GM12872 (cell line): ENCODE measurements around the gene SIX4.

Experiments used
- TF ChIP-seq, protein P1 (sequence below): IDR thresholded peaks from 3 replicates; pipeline ENCODE4 v1.5.1; 2011; ENCODE audit warnings: low read depth, mild to moderate bottlenecking, low read length, moderate library complexity; ENCODE audit not compliant: insufficient read depth

The SIX4 gene

DNA sequence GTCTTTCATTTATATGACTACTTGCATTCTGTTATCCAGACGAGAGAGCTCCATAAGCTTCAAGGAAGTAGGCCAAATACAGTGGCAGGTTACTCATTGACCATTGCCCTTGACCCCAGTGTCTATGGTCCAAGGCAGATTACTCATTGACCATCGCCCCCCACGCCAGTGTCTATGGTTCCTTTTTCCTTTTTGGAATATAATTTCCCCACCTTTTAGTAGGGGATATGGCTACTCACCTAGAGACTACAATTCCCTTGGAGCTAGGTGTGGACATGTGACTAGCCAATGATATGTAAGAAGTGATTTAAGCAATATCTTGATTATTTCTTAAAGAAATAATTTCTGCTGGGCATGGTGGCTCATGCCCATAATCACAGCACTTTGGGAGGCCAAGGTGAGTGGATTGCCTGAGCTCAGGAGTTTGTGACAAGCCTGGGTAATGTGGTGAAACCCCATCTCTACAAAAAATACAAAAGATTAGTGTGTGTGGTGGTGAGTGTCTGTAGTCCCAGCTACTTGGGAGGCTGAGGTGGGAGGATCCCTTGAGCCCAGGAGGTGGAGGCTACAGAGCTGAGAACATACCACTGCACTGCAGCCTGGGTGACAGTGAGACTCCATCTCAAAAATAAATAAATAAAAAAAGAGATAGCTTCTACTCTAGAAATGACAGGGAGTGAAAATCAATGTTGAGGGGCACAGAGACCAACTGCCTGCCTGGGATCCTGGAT is 32.6 kb downstream of the SIX4 start:
- TF ChIP-seq, protein P1, sequence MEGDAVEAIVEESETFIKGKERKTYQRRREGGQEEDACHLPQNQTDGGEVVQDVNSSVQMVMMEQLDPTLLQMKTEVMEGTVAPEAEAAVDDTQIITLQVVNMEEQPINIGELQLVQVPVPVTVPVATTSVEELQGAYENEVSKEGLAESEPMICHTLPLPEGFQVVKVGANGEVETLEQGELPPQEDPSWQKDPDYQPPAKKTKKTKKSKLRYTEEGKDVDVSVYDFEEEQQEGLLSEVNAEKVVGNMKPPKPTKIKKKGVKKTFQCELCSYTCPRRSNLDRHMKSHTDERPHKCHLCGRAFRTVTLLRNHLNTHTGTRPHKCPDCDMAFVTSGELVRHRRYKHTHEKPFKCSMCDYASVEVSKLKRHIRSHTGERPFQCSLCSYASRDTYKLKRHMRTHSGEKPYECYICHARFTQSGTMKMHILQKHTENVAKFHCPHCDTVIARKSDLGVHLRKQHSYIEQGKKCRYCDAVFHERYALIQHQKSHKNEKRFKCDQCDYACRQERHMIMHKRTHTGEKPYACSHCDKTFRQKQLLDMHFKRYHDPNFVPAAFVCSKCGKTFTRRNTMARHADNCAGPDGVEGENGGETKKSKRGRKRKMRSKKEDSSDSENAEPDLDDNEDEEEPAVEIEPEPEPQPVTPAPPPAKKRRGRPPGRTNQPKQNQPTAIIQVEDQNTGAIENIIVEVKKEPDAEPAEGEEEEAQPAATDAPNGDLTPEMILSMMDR, result no peak

DNA sequence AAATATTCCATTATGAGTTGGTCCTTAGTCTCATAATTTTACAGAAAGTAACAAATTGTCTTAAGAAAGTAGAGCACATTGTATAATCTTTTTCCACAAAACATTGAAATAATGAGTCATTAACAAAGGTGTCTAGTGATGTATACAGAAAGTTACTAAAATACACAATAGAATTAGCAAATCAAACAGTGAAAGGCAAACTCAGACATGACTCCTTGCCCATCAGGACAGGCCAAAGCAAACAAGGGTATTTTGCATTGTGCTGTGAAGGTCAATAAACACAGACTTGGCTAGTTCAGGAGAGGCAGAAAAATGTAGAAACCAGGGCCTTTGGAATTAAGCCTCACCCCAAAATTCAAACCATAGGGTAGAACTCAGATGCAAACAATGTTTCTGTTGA is 37.3 kb downstream of the SIX4 start:
- TF ChIP-seq, protein P1, result no peak

DNA sequence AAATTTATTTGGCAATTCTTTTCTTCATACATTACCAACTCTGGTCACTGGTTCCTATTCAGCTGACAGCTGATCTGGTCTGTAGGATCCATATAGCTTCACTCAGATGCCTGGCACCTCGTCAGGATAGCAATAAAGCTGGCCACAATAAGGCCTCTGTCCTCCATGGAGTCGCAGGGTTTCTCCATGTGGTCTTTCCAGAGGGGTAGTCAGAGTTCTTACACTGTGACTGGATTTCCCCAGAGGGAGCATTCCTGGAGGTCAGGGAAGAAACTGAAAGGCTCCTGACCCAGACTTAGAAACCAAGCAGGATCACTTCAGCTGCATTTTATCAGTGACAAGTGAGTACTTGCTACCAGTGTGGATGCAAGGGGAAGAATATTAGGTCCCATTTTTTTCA is 39.9 kb downstream of the SIX4 start:
- TF ChIP-seq, protein P1, result no peak

DNA sequence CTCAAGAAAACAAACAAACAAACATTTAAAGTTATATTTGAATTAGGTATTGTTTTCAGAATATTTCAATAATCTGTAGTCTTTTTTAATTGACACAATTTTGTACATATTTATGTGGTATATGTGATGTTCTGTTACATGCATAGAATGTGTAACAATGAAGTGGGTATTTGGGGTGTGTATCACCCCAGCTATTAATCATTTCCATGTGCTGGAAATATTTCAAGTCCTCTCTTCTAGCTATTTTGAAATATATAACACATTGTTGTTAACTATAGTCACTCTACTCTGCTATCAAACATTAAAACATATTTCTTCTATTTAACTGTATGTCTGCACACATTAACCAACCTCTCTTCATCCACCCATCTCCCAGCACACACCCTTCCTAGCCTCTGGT is 42.9 kb downstream of the SIX4 start:
- TF ChIP-seq, protein P1, result no peak

DNA sequence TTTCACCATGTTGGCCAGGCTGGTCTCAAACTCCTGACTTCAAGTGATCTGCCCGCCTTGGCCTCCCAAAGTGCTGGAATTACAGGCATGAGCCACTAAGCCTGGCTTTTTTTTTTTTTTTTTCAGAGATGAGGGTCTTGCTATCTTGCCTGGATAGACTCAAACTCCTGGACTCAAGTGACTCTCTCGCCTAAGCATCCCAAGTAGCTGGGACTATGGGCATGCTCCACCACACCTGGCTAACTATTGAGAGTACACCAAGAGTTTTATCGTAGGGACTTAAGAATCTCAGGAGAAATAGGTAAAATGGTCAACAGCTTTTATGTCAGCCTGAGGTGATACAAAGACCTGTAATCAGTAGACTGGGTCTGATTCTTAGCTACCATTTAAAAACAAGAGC is 43.6 kb downstream of the SIX4 start:
- TF ChIP-seq, protein P1, result no peak

DNA sequence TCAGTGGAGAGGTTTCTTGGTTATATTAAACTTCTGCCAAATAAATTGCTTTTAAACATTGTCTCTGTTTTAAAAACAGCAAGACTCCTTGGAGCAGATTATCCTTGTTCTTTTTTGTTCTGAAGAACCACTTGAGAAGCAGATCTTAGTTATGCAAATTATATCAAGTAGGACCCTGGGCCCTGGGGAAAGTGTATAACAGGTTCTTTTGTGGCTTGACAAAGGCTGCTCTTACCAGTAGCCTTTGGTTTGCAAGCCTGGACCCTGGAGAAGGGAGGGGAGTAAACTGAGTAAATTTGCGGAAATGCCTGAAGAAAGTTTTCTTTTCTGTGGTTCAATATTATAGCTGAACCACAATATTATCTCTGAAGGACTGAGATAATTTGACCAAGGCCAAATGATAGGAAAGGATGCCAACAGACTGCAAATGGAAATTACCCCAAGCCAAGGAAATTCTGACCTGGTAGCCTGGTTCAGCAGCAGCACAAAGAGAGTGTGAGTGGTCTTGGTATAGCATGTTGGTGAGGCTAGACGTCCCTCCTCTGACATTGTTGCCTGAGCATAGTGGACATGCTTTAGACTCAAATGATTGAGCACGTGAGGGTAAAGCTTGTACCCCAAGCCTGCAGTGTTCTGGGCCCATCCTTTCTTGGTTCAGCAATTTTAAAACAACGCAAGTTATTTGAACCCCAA is 44.4 kb downstream of the SIX4 start:
- TF ChIP-seq, protein P1, result no peak

DNA sequence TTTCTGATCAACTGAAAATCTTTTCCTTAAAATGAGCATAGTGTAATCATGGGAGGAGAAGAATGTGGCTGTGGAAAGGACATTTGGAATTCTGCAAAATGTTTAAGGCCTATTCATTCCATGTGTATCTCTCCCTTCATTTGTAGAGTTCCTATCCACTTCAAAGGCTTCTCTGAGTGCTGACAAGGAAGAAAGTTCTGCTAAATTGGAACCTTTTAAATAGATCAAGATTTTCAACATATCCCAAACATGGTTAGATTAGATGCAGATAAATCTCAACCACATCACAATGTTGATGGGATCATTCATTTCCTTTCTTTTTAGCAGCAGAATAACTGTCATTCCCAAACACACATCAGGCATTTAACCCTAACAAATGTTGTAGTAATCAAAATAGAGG is 46.5 kb downstream of the SIX4 start:
- TF ChIP-seq, protein P1, result no peak
